Measurements from ENCODE around the gene PLS3. TPM values are rescaled to one million over a fixed set of nuclear protein-coding genes. Genes with fewer than 3 reads are reported as not detected.

PLS3 gene
- total RNA-seq, 1 donor from 2014 or later, result 197 TPM

DNA sequence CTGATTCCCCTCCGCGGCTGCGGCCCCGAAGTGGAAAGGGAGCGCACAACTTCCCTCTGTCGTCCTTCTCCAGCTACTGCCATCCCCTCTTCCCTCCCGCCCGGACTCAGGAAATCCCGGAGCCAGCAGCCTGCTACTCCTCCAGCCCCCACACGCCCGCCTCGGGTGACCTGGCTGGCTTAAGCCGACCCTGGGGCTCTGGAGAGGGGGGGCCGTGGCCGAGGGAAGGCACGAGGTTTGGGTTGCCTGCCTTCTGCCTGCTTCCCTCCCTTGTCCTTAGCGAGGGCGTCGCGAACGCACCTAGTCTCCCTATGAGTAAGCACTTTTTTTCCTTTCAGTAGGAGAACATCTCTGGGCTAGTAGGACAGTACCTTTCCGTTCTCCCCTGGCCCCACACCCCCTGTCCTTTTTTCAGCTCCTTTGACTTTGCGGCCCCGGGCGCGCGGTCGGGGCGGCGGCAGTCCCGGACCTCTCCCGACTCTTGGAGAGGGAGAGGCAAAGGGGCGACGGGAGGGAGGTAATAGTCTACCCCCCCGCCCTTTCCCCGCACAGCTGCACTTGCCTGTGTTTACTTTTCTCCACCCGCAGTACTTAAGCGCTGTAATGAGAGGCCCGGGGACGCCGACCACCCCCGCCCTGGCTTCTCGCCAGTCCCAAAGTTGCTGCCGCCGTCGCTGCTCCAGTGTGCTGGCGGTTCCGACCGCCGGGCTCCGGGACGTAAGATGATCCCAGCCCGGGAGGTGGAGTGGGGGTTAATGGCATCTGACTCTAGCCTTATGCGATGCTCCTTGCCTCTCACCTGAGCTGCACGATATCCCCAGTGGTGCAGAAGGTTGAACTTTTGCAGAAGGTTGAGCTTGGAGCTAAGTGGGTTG is 868 bp downstream of the PLS3 start:
- H3K27me3 Mint-ChIP-seq, result no peaks in the 10 kb centered on the region

GRCh38 chrX:115562480-115562847 is 1.5 kb downstream of the PLS3 start:
- Mint-ChIP-seq H3K27me3 (no peaks in the 10 kb centered on the region), H3K36me3 (peaks cover 19% of the 10 kb centered on the region), H3K27ac (peak overlapping the region; percentile 99), H3K4me1 (ENCODE audit: unreplicated experiment) (peaks cover 45% of the 10 kb centered on the region), H3K4me3 (peak overlapping the region; percentile 99), H3K9me3 (no peaks in the 10 kb centered on the region)
- DNase-seq (ENCODE audit: extremely low spot score, unreplicated experiment), result no peak
- no peak for TF ChIP-seq CTCF (conservative IDR thresholded peaks at IDR 0.05)

More for the DNA sequence above, 868 bp downstream of the PLS3 start:
- TF ChIP-seq CTCF (conservative IDR thresholded peaks at IDR 0.05), result peak; percentile 36
- peaks cover 45% of the 10 kb centered on the region for H3K4me1 Mint-ChIP-seq (ENCODE audit: unreplicated experiment)
- H3K9me3 Mint-ChIP-seq, result no peaks in the 10 kb centered on the region
- H3K36me3 Mint-ChIP-seq, result peaks cover 17% of the 10 kb centered on the region
- DNase-seq (ENCODE audit: extremely low spot score, unreplicated experiment), result peak; percentile 77
- H3K4me3 Mint-ChIP-seq, result peak overlapping the region; percentile 99
- H3K27ac Mint-ChIP-seq, result peak overlapping the region; percentile 99

- Mint-ChIP-seq H3K9me3 (no peaks in the 10 kb centered on the region), H3K27me3 (no peaks in the 10 kb centered on the region), H3K36me3 (peaks cover 19% of the 10 kb centered on the region), H3K27ac (peak overlapping the region; percentile 99), H3K4me3 (peak overlapping the region; percentile 99), H3K4me1 (ENCODE audit: unreplicated experiment) (peaks cover 44% of the 10 kb centered on the region)
- no peak for DNase-seq (ENCODE audit: extremely low spot score, unreplicated experiment)
- no peak for TF ChIP-seq CTCF (conservative IDR thresholded peaks at IDR 0.05)
Observed at GRCh38 chrX:115563633-115564162, 2.7 kb downstream of the PLS3 start.

DNA sequence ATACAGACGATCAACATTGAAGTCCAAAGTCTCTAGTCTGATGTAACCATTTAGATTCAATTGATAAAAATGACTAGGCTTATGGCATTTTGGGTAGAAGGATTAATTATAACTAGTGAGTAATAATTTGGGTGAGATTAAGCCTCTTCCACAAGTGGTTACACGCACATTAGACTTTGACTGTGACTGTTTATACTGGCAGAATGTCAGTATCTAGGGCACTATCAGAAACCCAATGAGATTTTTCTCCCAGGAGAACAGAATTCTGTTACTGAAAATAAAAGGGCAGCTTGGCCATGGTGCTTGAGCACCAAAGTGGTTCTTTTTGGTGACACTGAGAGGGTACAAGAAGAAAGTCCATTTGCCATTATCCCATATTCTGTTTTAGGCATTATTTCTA is 3.3 kb downstream of the PLS3 start:
- Mint-ChIP-seq H3K4me3 (peak overlapping the region; percentile 99), H3K4me1 (ENCODE audit: unreplicated experiment) (peaks cover 41% of the 10 kb centered on the region), H3K27me3 (no peaks in the 10 kb centered on the region), H3K9me3 (no peaks in the 10 kb centered on the region), H3K27ac (peak overlapping the region; percentile 72), H3K36me3 (peaks cover 19% of the 10 kb centered on the region)
- no peak for DNase-seq (ENCODE audit: extremely low spot score, unreplicated experiment)
- TF ChIP-seq CTCF (conservative IDR thresholded peaks at IDR 0.05), result no peak

- Mint-ChIP-seq H3K36me3 (peaks cover 23% of the 10 kb centered on the region), H3K4me1 (ENCODE audit: unreplicated experiment) (peaks cover 27% of the 10 kb centered on the region), H3K4me3 (no peak overlapping the region), H3K27me3 (no peaks in the 10 kb centered on the region), H3K9me3 (no peaks in the 10 kb centered on the region), H3K27ac (peak overlapping the region; percentile 16)
- no peak for DNase-seq (ENCODE audit: extremely low spot score, unreplicated experiment)
- no peak for TF ChIP-seq CTCF (conservative IDR thresholded peaks at IDR 0.05)
Observed at GRCh38 chrX:115565888-115566287, 4.9 kb downstream of the PLS3 start.
